ENCODE measurements around the gene CPNE9. TPM values are rescaled to one million over a fixed set of nuclear protein-coding genes. Genes with fewer than 3 reads are reported as not detected.
A peak's percentile ranks its signal among the peaks of the same experiment; 100 is the strongest.

The CPNE9 gene
- total RNA-seq, 6 donors from 2014 or later = 0.20 to 0.39 (median 0.30) TPM; not detected in 3

DNA sequence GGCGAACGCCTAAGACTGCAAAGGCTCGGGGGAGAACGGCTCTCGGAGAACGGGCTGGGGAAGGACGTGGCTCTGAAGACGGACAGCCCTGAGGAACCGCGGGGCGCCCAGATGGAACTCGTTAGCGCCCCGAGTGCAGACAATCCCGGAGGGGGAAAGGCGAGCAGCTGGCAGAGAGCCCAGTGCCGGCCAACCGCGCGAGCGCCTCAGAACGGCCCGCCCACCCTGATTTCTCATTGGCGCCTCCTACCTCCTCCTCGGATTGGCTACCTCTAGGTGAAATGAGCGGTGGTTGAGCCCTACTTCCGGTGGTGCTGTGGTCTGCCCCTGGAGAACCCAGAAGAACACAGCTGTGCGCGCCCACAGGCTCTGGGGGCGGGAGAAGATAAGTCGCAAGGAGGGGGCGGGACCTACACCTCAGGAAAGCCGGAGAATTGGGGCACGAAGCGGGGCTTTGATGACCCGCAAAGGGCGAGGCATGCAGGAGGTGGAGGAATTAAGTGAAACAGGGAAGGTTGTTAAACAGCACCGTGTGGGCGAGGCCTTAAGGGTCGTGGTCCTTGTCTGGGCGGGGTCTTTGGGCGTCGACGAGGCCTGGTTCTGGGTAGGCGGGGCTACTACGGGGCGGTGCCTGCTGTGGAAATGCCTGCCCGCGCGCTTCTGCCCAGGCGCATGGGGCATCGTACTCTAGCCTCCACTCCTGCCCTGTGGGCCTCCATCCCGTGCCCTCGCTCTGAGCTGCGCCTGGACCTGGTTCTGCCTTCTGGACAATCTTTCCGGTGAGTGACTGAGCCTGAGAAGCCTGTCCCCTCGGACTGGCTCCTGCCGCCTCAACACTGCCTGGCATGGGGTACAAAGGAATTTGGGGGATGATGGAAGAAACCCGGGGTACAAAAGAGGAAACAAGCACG lies 46.3 kb downstream of the CPNE9 start, which contains the start of gene OGG1:
OGG1 (plus strand) TSS at position 308 of the 911 bp plus-strand sequence; CDS start at position 643, 335 bp downstream.
- Histone ChIP-seq H3K27me3 (no peaks in the 10 kb centered on the region), H3K9me3 (no peaks in the 10 kb centered on the region), H3K27ac (peak within 1 kb of the TSS; percentile 83 to 95 (median 94)), H3K4me1 (peaks cover 25 to 44% (median 30%) of the 10 kb centered on the region in 4 donors), H3K4me3 (peak within 1 kb of the TSS; percentile 45 to 72 (median 64)), H3K36me3 (peaks cover 25 to 68% (median 42%) of the 10 kb centered on the region in 4 donors)
- ATAC-seq (ENCODE audit: low FRiP score in 2 of 2) (peak; percentile 98 to 99), DNase-seq (peak; percentile 96 to 99)
- peak; percentile 49 to 80 for TF ChIP-seq POLR2AphosphoS5 (IDR thresholded peaks at IDR 0.05)
- peak in 1 of 4 donors; percentile 57 for TF ChIP-seq POLR2A (IDR thresholded peaks at IDR 0.05)
- no peak for TF ChIP-seq EP300 (IDR thresholded peaks at IDR 0.05)
- TF ChIP-seq CTCF (IDR thresholded peaks at IDR 0.05) = peak in 2 of 6 experiments; percentile 17 to 19
- 1% methylated on average over 42 to 59 of the region's 60 CpGs for WGBS, 2 donors

GRCh38 chr3:9750556-9751411 lies 47.2 kb downstream of the CPNE9 start:
- 37 to 50% methylated on average over 16 to 17 of the region's 17 CpGs for WGBS, 2 donors
- Histone ChIP-seq H3K9me3 (no peaks in the 10 kb centered on the region), H3K4me3 (peak overlapping the region; percentile 26 to 72 (median 64)), H3K4me1 (peaks cover 29 to 52% (median 37%) of the 10 kb centered on the region in 4 donors), H3K27ac (peak overlapping the region; percentile 83 to 95 (median 94)), H3K36me3 (peaks cover 16 to 61% (median 33%) of the 10 kb centered on the region in 4 donors), H3K27me3 (no peaks in the 10 kb centered on the region)
- peak in 1 of 2 donors; percentile 38 for DNase-seq
- no peak for TF ChIP-seq POLR2A (IDR thresholded peaks at IDR 0.05)
- TF ChIP-seq EP300 (IDR thresholded peaks at IDR 0.05) = no peak
- ATAC-seq (ENCODE audit: low FRiP score in 2 of 2) = no peak

DNA sequence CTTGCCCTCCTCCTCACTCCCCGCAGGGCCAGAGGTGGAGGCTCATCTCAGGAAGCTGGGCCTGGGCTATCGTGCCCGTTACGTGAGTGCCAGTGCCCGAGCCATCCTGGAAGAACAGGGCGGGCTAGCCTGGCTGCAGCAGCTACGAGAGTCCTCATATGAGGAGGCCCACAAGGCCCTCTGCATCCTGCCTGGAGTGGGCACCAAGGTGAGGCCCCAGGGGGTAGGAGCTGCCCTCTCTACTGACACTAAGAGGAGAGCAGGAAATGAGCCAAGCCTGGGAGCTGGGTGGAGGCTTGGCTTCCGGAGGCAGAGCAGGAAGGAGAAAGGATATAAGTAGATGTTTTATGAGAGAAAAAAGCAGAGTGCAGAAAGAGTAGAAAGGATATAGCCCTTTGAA lies 51.0 kb downstream of the CPNE9 start:
- TF ChIP-seq POLR2AphosphoS5 (IDR thresholded peaks at IDR 0.05) = no peak
- TF ChIP-seq CTCF (IDR thresholded peaks at IDR 0.05) = no peak
- TF ChIP-seq POLR2A (IDR thresholded peaks at IDR 0.05) = no peak
- no peak for TF ChIP-seq EP300 (IDR thresholded peaks at IDR 0.05)
- WGBS, 2 donors = 52 to 63% methylated on average over 8 of the region's 8 CpGs
- DNase-seq = no peak
- H3K4me1 ChIP-seq = peaks cover 24 to 39% (median 31%) of the 10 kb centered on the region in 4 donors
- no peak overlapping the region for H3K4me3 ChIP-seq
- ATAC-seq (ENCODE audit: low FRiP score in 2 of 2) = no peak
- H3K27ac ChIP-seq = peak overlapping the region; percentile 29 to 81 (median 56)
- H3K9me3 ChIP-seq = no peaks in the 10 kb centered on the region
- peaks cover 0 to 73% (median 47%) of the 10 kb centered on the region in 4 donors for H3K36me3 ChIP-seq
- no peaks in the 10 kb centered on the region for H3K27me3 ChIP-seq

DNA sequence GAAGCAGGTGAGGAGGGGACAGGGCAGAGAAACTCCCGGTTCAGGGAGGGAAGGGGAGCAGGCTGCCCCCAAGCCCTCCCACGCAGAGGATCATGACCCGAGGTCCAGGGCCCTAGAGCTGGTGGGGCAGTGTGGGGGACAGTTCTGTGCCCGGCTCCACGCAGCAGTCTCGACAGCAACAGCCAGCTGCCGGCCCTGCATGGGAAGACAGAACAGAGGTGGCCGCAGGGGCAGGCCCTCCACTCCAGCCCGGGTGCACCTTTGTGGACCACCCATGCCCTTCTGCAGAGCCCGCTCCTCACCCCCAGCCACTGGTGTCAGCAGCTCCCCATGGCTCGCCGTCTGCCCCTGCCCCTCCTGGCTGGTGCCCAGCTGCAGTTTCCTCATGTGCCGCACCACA lies 53.8 kb downstream of the CPNE9 start:
- no peak for ATAC-seq (ENCODE audit: low FRiP score in 2 of 2)
- DNase-seq = peak in 1 of 2 donors; percentile 55
- peaks cover 10 to 18% (median 14%) of the 10 kb centered on the region in 4 donors for H3K4me1 ChIP-seq
- H3K4me3 ChIP-seq = no peak overlapping the region
- H3K27ac ChIP-seq = no peak overlapping the region
- 90 to 92% methylated on average over 13 of the region's 13 CpGs for WGBS, 2 donors
- no peaks in the 10 kb centered on the region for H3K27me3 ChIP-seq
- H3K36me3 ChIP-seq = peaks cover 0 to 87% (median 56%) of the 10 kb centered on the region in 4 donors
- H3K9me3 ChIP-seq = no peaks in the 10 kb centered on the region
- no peak for TF ChIP-seq CTCF (IDR thresholded peaks at IDR 0.05)
- no peak for TF ChIP-seq EP300 (IDR thresholded peaks at IDR 0.05)
- TF ChIP-seq POLR2A (IDR thresholded peaks at IDR 0.05) = no peak
- no peak for TF ChIP-seq POLR2AphosphoS5 (IDR thresholded peaks at IDR 0.05)
